SU-DHL-6 (cell line): Measurements from ENCODE around the gene COX5A.

ENCODE experiments used
- EZH2phosphoT487 ChIP-seq: fragments of 200-600 bp; sonication (generic), shearing (Covaris generic); conservative IDR thresholded peaks from 2 replicates; pipeline ENCODE4 v1.6.1; 2018; ENCODE audit warnings: mild to moderate bottlenecking, antibody characterized with exemption, low read length, moderate library complexity, mixed read lengths
- TF ChIP-seq, protein P1 (sequence below): fragments of 200-600 bp; sonication (generic); IDR thresholded peaks from one replicate; pipeline ENCODE4 v1.5.1; 2017; ENCODE audit warnings: antibody characterized with exemption, mild to moderate bottlenecking, low read length, moderate library complexity; ENCODE audit not compliant: insufficient read depth, poor library complexity, severe bottlenecking

- TF ChIP-seq, protein P1, sequence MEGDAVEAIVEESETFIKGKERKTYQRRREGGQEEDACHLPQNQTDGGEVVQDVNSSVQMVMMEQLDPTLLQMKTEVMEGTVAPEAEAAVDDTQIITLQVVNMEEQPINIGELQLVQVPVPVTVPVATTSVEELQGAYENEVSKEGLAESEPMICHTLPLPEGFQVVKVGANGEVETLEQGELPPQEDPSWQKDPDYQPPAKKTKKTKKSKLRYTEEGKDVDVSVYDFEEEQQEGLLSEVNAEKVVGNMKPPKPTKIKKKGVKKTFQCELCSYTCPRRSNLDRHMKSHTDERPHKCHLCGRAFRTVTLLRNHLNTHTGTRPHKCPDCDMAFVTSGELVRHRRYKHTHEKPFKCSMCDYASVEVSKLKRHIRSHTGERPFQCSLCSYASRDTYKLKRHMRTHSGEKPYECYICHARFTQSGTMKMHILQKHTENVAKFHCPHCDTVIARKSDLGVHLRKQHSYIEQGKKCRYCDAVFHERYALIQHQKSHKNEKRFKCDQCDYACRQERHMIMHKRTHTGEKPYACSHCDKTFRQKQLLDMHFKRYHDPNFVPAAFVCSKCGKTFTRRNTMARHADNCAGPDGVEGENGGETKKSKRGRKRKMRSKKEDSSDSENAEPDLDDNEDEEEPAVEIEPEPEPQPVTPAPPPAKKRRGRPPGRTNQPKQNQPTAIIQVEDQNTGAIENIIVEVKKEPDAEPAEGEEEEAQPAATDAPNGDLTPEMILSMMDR: no peak
- no peak for TF ChIP-seq EZH2phosphoT487
Measured at GRCh38 chr15:74978077-74978476, 40.2 kb upstream of the COX5A start.
